BE2C (cell line): Measurements from ENCODE around the gene RASD1.

Source experiments
- DNase-seq: peaks from one replicate; pipeline ENCODE4 v3.0.0-alpha.2; 2020
- H3K27me3 ChIP-seq: fragments of 250-450 bp; sonication (Bioruptor Pico); 2 replicates; pipeline ENCODE4 v1.5.1; 2020; ENCODE audit warnings: mild to moderate bottlenecking
- H3K36me3 ChIP-seq: fragments of 250-450 bp; sonication (Bioruptor Pico); 2 replicates; pipeline ENCODE4 v1.5.1; 2020; ENCODE audit warnings: mild to moderate bottlenecking
- H3K4me1 ChIP-seq: fragments of 250-450 bp; sonication (Bioruptor Pico); 2 replicates; pipeline ENCODE4 v1.5.1; 2020
- H3K4me3 ChIP-seq: 2 replicates; pipeline ENCODE4 v1.5.1; 2011; ENCODE audit warnings: low read depth, low read length
- H3K9me3 ChIP-seq: fragments of 250-450 bp; sonication (Bioruptor Pico); 2 replicates; pipeline ENCODE4 v1.5.1; 2020
- TF ChIP-seq, protein P1 (sequence below): IDR thresholded peaks from 2 replicates; pipeline ENCODE4 v1.5.1; 2012; ENCODE audit warnings: mild to moderate bottlenecking, low read depth, low read length

Gene RASD1

DNA sequence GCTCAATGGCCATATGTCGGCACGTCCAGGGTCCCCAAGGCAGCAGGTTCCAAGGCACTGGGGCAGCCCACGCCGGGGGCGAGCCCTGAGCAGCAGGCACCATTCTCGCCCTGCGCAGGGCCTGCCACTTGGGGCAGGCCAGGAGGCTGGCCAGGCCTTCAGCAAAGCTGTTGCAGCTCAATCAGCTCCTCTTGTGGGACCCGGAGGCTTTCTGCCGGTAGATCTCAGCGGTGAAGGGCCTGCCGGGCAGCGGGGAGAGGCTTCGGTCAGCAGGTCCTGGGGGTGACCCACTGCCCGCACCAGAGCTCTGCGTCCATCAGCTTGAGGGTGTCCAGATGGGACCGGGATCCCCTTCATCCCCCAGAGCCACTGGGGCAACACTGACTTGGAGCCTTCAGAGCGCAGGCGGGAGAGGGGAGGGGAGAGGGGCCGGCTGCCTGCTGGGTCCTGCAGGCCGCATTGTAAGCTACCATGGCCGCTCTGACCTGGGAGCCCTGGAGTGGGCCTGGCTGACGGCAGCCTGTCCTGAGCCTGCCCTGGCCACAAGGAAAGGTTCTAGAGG lies 9.5 kb upstream of the RASD1 start:
- H3K27me3 ChIP-seq, result no peaks in the 10 kb centered on the region
- DNase-seq, result no peak
- no peaks in the 10 kb centered on the region for H3K9me3 ChIP-seq
- TF ChIP-seq, protein P1, sequence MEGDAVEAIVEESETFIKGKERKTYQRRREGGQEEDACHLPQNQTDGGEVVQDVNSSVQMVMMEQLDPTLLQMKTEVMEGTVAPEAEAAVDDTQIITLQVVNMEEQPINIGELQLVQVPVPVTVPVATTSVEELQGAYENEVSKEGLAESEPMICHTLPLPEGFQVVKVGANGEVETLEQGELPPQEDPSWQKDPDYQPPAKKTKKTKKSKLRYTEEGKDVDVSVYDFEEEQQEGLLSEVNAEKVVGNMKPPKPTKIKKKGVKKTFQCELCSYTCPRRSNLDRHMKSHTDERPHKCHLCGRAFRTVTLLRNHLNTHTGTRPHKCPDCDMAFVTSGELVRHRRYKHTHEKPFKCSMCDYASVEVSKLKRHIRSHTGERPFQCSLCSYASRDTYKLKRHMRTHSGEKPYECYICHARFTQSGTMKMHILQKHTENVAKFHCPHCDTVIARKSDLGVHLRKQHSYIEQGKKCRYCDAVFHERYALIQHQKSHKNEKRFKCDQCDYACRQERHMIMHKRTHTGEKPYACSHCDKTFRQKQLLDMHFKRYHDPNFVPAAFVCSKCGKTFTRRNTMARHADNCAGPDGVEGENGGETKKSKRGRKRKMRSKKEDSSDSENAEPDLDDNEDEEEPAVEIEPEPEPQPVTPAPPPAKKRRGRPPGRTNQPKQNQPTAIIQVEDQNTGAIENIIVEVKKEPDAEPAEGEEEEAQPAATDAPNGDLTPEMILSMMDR, result no peak
- no peaks in the 10 kb centered on the region for H3K36me3 ChIP-seq
- no peak overlapping the region for H3K4me3 ChIP-seq
- no peaks in the 10 kb centered on the region for H3K4me1 ChIP-seq

DNA sequence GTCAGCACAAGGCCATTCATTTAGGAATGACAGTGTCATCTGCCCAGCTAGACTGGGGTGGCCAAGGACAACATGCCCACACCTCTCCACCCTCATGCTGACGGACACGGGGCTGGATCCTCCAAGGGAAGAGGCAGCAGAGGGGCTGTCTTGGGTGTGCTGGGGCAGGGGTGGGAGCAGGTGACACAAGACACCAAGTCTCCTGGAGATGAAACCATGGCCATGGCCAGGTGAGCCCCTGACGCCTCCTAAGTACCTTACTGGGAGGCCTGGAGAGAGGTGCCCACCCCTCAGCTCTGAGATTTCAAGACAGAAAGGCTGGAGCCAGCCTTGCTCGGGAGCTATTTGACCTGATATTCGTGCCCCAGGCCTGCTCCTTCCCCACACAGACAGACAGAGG lies 9.0 kb upstream of the RASD1 start:
- Histone ChIP-seq H3K4me1 (no peaks in the 10 kb centered on the region), H3K36me3 (no peaks in the 10 kb centered on the region), H3K27me3 (no peaks in the 10 kb centered on the region), H3K4me3 (no peak overlapping the region), H3K9me3 (no peaks in the 10 kb centered on the region)
- TF ChIP-seq, protein P1, result no peak
- no peak for DNase-seq

DNA sequence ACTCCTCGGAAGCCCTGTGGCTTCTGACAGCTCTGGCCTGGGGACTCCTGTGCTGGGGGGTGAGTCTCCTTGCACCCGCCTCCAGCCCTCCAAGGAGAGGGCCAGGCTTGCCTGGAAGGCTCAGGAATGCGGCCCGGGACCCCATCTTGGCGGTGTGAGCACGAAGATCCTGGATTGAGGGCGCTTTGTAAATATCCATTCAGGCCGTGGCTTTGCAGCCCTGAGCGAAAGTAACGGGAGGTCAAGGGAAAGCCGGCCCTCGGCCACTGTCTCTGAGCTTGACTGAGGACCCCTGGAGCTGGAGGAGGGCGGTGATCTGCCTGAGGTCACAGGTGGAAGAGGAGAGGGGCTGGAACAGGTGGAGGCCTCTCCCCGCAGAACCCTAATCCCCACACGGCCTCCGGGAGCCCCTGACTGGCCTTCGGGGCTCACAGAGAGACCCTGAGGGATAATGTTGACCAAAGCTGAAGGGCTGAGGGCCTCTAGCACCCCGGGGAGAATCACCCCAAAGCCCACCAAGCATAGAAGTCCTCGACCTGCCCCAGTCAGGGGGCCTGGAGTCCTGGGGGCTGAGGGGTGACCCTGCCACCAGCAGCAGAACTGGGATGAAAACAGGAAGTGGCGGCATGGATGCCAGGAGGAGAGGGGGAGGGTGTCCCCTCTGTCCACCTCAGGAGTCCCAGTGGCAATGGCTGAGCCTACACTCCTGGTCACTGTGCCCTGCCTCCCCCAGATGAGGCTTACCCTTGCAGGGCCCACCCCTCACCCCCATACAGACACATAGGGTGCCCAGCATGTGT lies 8.3 kb upstream of the RASD1 start:
- Histone ChIP-seq H3K27me3 (no peaks in the 10 kb centered on the region), H3K4me1 (no peaks in the 10 kb centered on the region), H3K36me3 (no peaks in the 10 kb centered on the region), H3K9me3 (no peaks in the 10 kb centered on the region), H3K4me3 (no peak overlapping the region)
- DNase-seq, result no peak
- TF ChIP-seq, protein P1, result no peak

DNA sequence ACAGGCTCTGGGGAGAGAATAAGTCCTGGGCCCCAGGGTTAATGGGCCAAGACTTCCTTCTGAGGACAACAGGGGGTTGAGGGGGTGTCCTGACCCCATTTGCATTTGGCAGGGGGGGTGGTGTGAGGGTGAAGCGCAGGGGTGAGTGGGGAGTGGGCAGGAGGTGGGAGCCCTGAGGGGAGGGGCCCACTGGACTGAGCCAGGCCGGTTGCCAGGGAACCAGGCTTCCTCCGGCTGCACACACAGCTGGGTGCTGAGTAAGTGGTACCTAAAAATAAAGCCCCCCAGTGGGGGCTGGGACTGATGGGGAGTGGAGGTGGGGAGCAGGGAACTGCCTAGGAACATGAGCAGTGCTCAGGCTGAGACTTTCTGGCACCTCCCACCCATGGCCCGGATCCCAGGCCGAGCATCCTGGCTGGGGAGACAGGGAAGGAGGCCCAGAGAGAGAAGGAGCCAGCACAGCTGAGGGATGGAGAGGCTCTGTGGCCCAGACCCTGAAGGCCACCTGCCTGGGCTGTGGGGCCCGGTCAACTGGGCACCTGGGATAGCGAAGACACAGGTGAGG lies 7.5 kb upstream of the RASD1 start:
- H3K27me3 ChIP-seq, result no peaks in the 10 kb centered on the region
- no peaks in the 10 kb centered on the region for H3K36me3 ChIP-seq
- no peaks in the 10 kb centered on the region for H3K4me1 ChIP-seq
- no peaks in the 10 kb centered on the region for H3K9me3 ChIP-seq
- H3K4me3 ChIP-seq, result no peak overlapping the region
- no peak for DNase-seq
- TF ChIP-seq, protein P1, result no peak

DNA sequence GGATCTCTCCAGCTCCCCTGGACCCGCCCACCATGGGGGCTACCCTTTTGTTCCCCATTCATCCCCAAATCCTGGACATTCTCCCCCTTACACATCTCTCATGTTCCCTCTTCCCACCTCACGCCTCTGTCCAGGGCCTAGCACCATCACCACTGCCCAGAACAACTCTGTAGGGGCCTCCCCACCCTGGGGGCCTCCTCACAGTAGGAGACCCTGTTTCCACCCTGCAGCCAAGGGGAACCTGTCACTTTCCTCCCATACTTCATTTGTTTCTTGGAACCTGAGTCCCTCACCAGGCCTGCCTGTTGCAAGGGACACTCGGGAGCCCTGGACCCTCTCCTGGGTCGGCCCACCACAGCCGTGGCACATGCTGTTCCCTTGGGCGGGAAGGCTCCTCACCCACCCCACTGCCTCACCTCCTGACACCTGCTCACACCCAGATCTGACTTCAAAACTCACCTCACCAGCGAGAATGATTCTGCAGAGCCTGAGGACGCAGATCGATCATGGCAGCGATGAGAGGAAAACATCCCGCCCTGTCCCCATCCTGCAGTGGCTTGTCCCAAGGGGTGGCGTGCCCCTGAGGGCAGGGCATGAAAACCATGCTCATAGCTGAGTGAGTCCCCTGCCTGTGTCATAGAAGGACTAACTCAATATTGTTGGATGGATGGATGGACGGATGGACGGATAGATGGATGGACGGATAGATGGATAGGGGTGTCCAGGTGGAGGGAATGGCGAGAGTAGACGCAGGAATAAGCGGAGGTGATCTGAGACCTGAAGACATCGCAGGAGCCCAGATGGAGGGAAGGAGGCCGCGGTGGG lies 6.8 kb upstream of the RASD1 start:
- Histone ChIP-seq H3K9me3 (no peaks in the 10 kb centered on the region), H3K4me1 (no peaks in the 10 kb centered on the region), H3K36me3 (no peaks in the 10 kb centered on the region), H3K4me3 (no peak overlapping the region), H3K27me3 (no peaks in the 10 kb centered on the region)
- TF ChIP-seq, protein P1, result no peak
- DNase-seq, result no peak
